Right atrium auricular region (tissue), 2 donors: ENCODE data around the gene TLE6. TPM values are rescaled to one million over a fixed set of nuclear protein-coding genes. Genes with fewer than 3 reads are reported as not detected.

Experiments used
- DNase-seq: peaks from one replicate; pipeline ENCODE4 v3.0.0-alpha.2; 2019; ENCODE audit warnings: low spot score
- H3K27ac ChIP-seq, 2 donors: fragments of 200-600 bp; sonication (generic); 1 replicate in 1 of 2; 2 replicates in 1 of 2; pipeline ENCODE4 v1.5.1; 2016 to 2019
- H3K27me3 ChIP-seq, 2 donors: fragments of 200-600 bp; sonication (generic); one replicate each; pipeline versions ENCODE4 v1.5.1 to v1.6.0; 2017 to 2019
- H3K36me3 ChIP-seq: fragments of 200-600 bp; sonication (generic); one replicate; pipeline ENCODE4 v1.5.1; 2016
- H3K4me1 ChIP-seq, 2 donors: fragments of 200-600 bp; sonication (generic); one replicate each; pipeline versions ENCODE4 v1.5.1 to v1.6.0; 2017 to 2019
- H3K4me3 ChIP-seq, 2 donors: fragments of 200-600 bp; sonication (generic); 1 replicate in 1 of 2; 2 replicates in 1 of 2; pipeline ENCODE4 v1.5.1; 2017 to 2019; ENCODE audit warnings: mild to moderate bottlenecking in 1 of 2, moderate library complexity in 1 of 2
- H3K9me3 ChIP-seq, 2 donors: fragments of 200-600 bp; sonication (generic); one replicate each; pipeline ENCODE4 v1.5.1; 2019
- total RNA-seq, 2 donors: library from RNA; depleted of rRNA; stranded (reverse); fragments of >200 nt; gene quantifications; one replicate each; pipeline ENCODE4 v1.1.0, GENCODE V29; 2016
- TF ChIP-seq, protein P1 (sequence below), 2 donors: fragments of 200-600 bp; sonication (generic); IDR thresholded peaks; one replicate each; pipeline ENCODE4 v1.5.1; 2019; ENCODE audit warnings: antibody characterized with exemption in 2 of 2

Gene TLE6
- total RNA-seq, 2 donors from 2014 or later, result 2.1 to 5.2 TPM

DNA sequence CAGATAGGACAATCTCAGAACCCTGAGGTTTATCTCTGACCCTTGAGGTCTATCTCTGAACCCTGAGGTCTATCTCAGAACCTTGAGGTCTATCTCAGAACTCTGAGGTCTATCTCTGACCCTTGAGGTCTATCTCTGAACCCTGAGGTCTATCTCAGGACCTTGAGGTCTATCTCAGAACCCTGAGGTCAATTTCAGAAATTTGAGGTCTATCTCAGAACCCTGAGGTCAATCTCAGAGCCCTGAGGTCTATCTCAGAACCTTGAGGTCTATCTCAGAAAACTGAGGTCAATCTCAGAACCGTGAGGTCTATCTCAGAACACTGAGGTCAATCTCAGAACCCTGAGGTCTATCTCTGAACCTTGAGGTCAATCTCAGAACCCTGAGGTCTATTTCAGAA is 49.4 kb downstream of the TLE6 start:
- Histone ChIP-seq H3K4me3 (no peak overlapping the region), H3K36me3 (no peaks in the 10 kb centered on the region), H3K27ac (no peak overlapping the region), H3K9me3 (no peaks in the 10 kb centered on the region), H3K27me3 (no peaks in the 10 kb centered on the region), H3K4me1 (peaks cover 0 to 16% of the 10 kb centered on the region in 2 donors)
- no peak for DNase-seq
- TF ChIP-seq, protein P1, sequence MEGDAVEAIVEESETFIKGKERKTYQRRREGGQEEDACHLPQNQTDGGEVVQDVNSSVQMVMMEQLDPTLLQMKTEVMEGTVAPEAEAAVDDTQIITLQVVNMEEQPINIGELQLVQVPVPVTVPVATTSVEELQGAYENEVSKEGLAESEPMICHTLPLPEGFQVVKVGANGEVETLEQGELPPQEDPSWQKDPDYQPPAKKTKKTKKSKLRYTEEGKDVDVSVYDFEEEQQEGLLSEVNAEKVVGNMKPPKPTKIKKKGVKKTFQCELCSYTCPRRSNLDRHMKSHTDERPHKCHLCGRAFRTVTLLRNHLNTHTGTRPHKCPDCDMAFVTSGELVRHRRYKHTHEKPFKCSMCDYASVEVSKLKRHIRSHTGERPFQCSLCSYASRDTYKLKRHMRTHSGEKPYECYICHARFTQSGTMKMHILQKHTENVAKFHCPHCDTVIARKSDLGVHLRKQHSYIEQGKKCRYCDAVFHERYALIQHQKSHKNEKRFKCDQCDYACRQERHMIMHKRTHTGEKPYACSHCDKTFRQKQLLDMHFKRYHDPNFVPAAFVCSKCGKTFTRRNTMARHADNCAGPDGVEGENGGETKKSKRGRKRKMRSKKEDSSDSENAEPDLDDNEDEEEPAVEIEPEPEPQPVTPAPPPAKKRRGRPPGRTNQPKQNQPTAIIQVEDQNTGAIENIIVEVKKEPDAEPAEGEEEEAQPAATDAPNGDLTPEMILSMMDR (IDR thresholded peaks at IDR 0.05), result no peak

- no peak for DNase-seq
- Histone ChIP-seq H3K27ac (no peak overlapping the region), H3K9me3 (no peaks in the 10 kb centered on the region), H3K4me3 (no peak overlapping the region), H3K27me3 (no peaks in the 10 kb centered on the region), H3K36me3 (no peaks in the 10 kb centered on the region), H3K4me1 (peaks cover 0 to 16% of the 10 kb centered on the region in 2 donors)
- TF ChIP-seq, protein P1 (IDR thresholded peaks at IDR 0.05), result no peak
Observed at GRCh38 chr19:3027292-3027691, 49.9 kb downstream of the TLE6 start.

DNA sequence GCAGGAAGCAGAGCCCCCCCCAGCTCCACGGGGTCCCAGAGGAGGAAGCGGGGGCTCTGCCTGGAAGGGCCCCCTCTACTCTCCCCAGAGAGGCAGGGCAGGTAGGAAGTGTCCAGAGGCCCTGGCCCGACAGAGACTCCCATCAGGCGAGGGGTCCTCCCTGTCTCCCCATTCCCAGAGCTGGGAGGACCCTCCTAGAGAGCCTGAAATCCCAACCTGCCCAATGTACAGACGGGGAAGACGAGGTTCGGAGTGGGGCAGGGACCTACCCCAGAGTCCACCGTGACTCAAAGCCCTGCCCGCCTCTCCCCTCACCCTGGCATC is 50.6 kb downstream of the TLE6 start:
- no peak for DNase-seq
- peak overlapping the region; percentile 70 to 81 for H3K27ac ChIP-seq
- H3K4me3 ChIP-seq, result peak overlapping the region; percentile 74 to 86
- H3K4me1 ChIP-seq, result peaks cover 0 to 16% of the 10 kb centered on the region in 2 donors
- no peaks in the 10 kb centered on the region for H3K36me3 ChIP-seq
- H3K9me3 ChIP-seq, result no peaks in the 10 kb centered on the region
- TF ChIP-seq, protein P1 (IDR thresholded peaks at IDR 0.05), result no peak
- no peaks in the 10 kb centered on the region for H3K27me3 ChIP-seq

DNA sequence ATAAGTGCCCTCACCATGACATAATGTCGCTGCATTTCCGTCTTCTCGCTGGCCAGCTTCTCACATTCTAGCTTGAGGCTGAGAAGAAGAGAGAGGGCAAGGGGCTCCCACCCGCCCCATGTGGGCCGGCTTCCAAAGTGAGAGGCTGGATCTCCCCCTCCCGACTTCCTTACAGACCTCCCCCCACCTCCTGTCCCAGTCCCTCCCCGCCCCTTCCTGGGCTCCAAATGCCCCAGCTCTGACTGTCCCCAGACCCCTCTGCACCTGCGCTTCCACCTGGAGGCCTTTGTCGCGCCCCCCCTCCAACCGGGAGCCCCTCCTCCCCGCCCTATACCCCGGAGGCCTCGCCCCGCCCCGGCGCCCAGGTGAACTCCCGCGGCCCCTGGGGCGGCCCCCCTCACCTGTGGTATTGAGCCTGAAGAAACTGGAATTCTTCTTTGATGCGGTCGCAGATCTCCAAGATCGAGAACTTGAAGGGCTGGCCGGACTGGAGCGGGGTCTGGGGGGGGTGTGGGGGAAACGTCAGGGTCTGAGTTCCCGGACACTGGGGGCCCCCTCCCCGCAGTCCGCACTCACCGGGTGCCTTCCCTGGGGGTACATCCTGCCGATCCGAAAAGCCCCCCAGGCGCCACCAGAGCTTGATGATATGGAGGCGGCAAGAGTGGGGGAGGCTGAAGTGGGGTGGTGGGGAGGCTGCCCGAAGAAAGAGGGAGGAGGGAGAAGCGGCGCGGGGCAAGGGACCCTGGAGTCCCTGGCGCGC is 51.1 kb downstream of the TLE6 start:
- H3K27ac ChIP-seq, result peak overlapping the region; percentile 70 to 81

GRCh38 chr19:3029065-3029923 is 51.9 kb downstream of the TLE6 start, which contains the start of gene TLE2:
TSS of gene TLE2 (minus strand) at chr19:3029280. CDS start at chr19:3028904, 376 bp downstream.
- no peak for DNase-seq
- peak within 1 kb of the TSS; percentile 74 to 86 for H3K4me3 ChIP-seq
- H3K27ac ChIP-seq, result peak within 1 kb of the TSS; percentile 70 to 81
- TF ChIP-seq, protein P1 (IDR thresholded peaks at IDR 0.05), result no peak
- no peaks in the 10 kb centered on the region for H3K27me3 ChIP-seq
- peaks cover 0 to 21% of the 10 kb centered on the region in 2 donors for H3K4me1 ChIP-seq
- H3K9me3 ChIP-seq, result no peaks in the 10 kb centered on the region
- no peaks in the 10 kb centered on the region for H3K36me3 ChIP-seq

More for the DNA sequence above, 51.1 kb downstream of the TLE6 start:
- Histone ChIP-seq H3K4me1 (peaks cover 0 to 16% of the 10 kb centered on the region in 2 donors), H3K9me3 (no peaks in the 10 kb centered on the region), H3K36me3 (no peaks in the 10 kb centered on the region), H3K4me3 (peak overlapping the region; percentile 74 to 86), H3K27me3 (no peaks in the 10 kb centered on the region)
- DNase-seq, result no peak
- TF ChIP-seq, protein P1 (IDR thresholded peaks at IDR 0.05), result no peak
